K562 (cell line): ENCODE results near the gene FBXL12. TPM values are rescaled to one million over a fixed set of nuclear protein-coding genes. Genes with fewer than 3 reads are reported as not detected.

ENCODE experiments used
- ATAC-seq: fragments of 200-7000 bp; cut with Tn5 transposase; 3 replicates; pipeline ENCODE4 v1.9.1; 2020; ENCODE audit warnings: moderate library complexity
- BruUV-seq: library from RNA; stranded (reverse); fragments of 400-500 nt; replicated peaks from 2 replicates; lab custom pipeline; 2021; lab: Mats Ljungman, UMichigan
- CTCF ChIA-PET: fragments of 300-600 bp; formaldehyde crosslinking; extraction: SDS; loops from one replicate; lab custom pipeline; 2021; ENCODE audit warnings: low intra/inter-chr PET ratio; lab: Yijun Ruan, JAX
- POLR2A ChIA-PET: fragments of 300-600, 350-650 bp; sonication (Branson Sonifier 250); formaldehyde crosslinking; extraction: SDS; loops from one replicate; lab custom pipeline; 2021; ENCODE audit warnings: antibody characterized with exemption, inconsistent platforms; lab: Yijun Ruan, JAX
- DNase-seq, 4 experiments: peaks; one replicate each; pipeline versions ENCODE4 v3.0.0 to v3.0.0-alpha.2; 2011 to 2018; ENCODE audit warnings: low spot score in 3 of 4, mixed read lengths in 3 of 4; ENCODE audit errors: extremely low read depth in 1 of 4
- FAIRE-seq: peaks from 2 replicates; lab custom pipeline; 2011; peaks lifted over from hg19 to GRCh38; lab: Jason Lieb, UNC
- H2AFZ ChIP-seq: 2 replicates; pipeline ENCODE4 v1.6.0; 2011; ENCODE audit warnings: low read depth, low read length, control low read depth, inconsistent platforms
- H3K27ac ChIP-seq: fragments of 200-600 bp; 3 replicates; pipeline ENCODE4 v1.8.0; 2011; ENCODE audit warnings: low read depth, mild to moderate bottlenecking, control low read depth, inconsistent platforms, low read length, moderate library complexity, mixed read lengths; ENCODE audit errors: extremely low read depth
- H3K27me3 ChIP-seq, 2 experiments: fragments of 300-600 bp in 1 of 2; 2 replicates in 1 of 2; 3 replicates in 1 of 2; pipeline versions ENCODE4 v1.6.0 to v1.8.0; 2011; ENCODE audit warnings: inconsistent platforms in 2 of 2, low read length in 2 of 2, mild to moderate bottlenecking in 1 of 2, mixed read lengths in 1 of 2, moderate library complexity in 1 of 2; ENCODE audit not compliant: control insufficient read depth in 2 of 2, insufficient read depth in 2 of 2
- H3K36me3 ChIP-seq: fragments of 300-600 bp; 3 replicates; pipeline ENCODE4 v1.8.0; 2011; ENCODE audit warnings: mild to moderate bottlenecking, low read length, inconsistent platforms; ENCODE audit not compliant: control insufficient read depth, insufficient read depth
- H3K4me1 ChIP-seq, 2 experiments: fragments of 200-600 bp in 1 of 2; replicated peaks in 1 of 2; 2 replicates in 1 of 2; 3 replicates in 1 of 2; pipeline versions ENCODE4 v1.5.1 to v1.8.0; 2011; ENCODE audit warnings: inconsistent platforms in 2 of 2, low read length in 2 of 2, mild to moderate bottlenecking in 1 of 2, mixed read lengths in 1 of 2, moderate library complexity in 1 of 2; ENCODE audit not compliant: control insufficient read depth in 2 of 2, insufficient read depth in 2 of 2
- H3K4me2 ChIP-seq: 2 replicates; pipeline ENCODE4 v1.6.1; 2011; ENCODE audit warnings: low read length, control low read depth, inconsistent platforms, mixed read lengths; ENCODE audit not compliant: insufficient read depth
- H3K4me3 ChIP-seq: fragments of 200-600 bp; sonication (generic), shearing (Covaris generic); 2 replicates; pipeline ENCODE4 v1.5.1; 2016; ENCODE audit warnings: control low read depth, inconsistent platforms
- H3K79me2 ChIP-seq: fragments of 200-600 bp; 3 replicates; pipeline ENCODE4 v1.8.0; 2011; ENCODE audit warnings: low read length, inconsistent platforms; ENCODE audit not compliant: control insufficient read depth, insufficient read depth
- H3K9ac ChIP-seq, 2 experiments: 2 replicates each; pipeline versions ENCODE4 v1.6.0 to v1.6.1; 2011; ENCODE audit warnings: low read depth in 2 of 2, low read length in 2 of 2, control low read depth in 1 of 2, inconsistent platforms in 1 of 2, mild to moderate bottlenecking in 1 of 2, mixed read lengths in 1 of 2; ENCODE audit not compliant: insufficient read depth in 1 of 2
- H3K9me1 ChIP-seq: one replicate; pipeline ENCODE4 v1.6.0; 2011; ENCODE audit warnings: inconsistent platforms, mild to moderate bottlenecking, low read length, moderate library complexity; ENCODE audit not compliant: control insufficient read depth, insufficient read depth
- H3K9me3 ChIP-seq: replicated peaks from 2 replicates; pipeline ENCODE4 v1.5.1; 2011; ENCODE audit warnings: low read depth, low read length, inconsistent platforms; ENCODE audit not compliant: control insufficient read depth, insufficient read depth
- H4K20me1 ChIP-seq: replicated peaks from 2 replicates; pipeline ENCODE4 v1.6.1; 2011; ENCODE audit warnings: low read length, inconsistent platforms, mixed read lengths; ENCODE audit not compliant: control insufficient read depth, insufficient read depth
- CTBP1 ChIP-seq: fragments of 450-650 bp; IDR thresholded peaks from 2 replicates; pipeline ENCODE4 v1.6.1; 2016; ENCODE audit warnings: borderline replicate concordance
- NFIC ChIP-seq: fragments of 450-650 bp; IDR thresholded peaks from 2 replicates; pipeline ENCODE4 v1.6.1; 2017; ENCODE audit warnings: mild to moderate bottlenecking, inconsistent platforms
- USF1 ChIP-seq: sonication (generic); formaldehyde crosslinking; IDR thresholded peaks from 2 replicates; pipeline ENCODE4 v1.9.0; 2022; ENCODE audit warnings: mild to moderate bottlenecking, missing genetic modification reagents
- ZNF217 ChIP-seq: sonication (generic); formaldehyde crosslinking; IDR thresholded peaks from 2 replicates; pipeline ENCODE4 v1.8.0; 2022; ENCODE audit warnings: mild to moderate bottlenecking, missing genetic modification reagents
- WGBS: fragments of 100-300 bp; shearing (Covaris generic); methylation state at CpG from one replicate; pipeline ENCODE4 v1.1.6; 2016; ENCODE audit warnings: low coverage, mixed read lengths; ENCODE audit not compliant: insufficient coverage; ENCODE audit errors: missing lambda C conversion rate; 5-methylcytosine and 5-hydroxymethylcytosine counted together
- in situ Hi-C: fragments of 300-500 bp; cut with MboI; formaldehyde crosslinking; loops from 4 replicates; pipeline ENCODE4 v1.15.0; 2018; ENCODE audit warnings: inconsistent platforms, mixed read lengths
- intact Hi-C: fragments of 100-400 bp; cut with micrococcal nuclease; formaldehyde crosslinking; loops from 2 replicates; pipeline ENCODE4 v1.14.2; 2022
- polyA plus RNA-seq, 8 experiments: library from polyadenylated mRNA; depleted of rRNA in 4 of 8; stranded (reverse) in 5 of 8; unstranded in 3 of 8; fragments of >200 nt; fragmentation: Nextera tagmentation in 2 of 8; fragmentation: Illumina TruSeq in 1 of 8; extraction: Ambion mirVana in 2 of 8; extraction: Trizol in 1 of 8; gene quantifications; 2 replicates each; pipeline versions ENCODE4 v1.2.1 to v1.2.3, GENCODE V29; 2011 to 2014; ENCODE audit warnings: inconsistent platforms in 1 of 8, missing spikeins in 1 of 8
- total RNA-seq, 7 experiments: library from RNA; depleted of rRNA in 6 of 7; stranded (reverse); fragments of >200 nt in 6 of 7; fragmentation: Illumina TruSeq in 2 of 7; extraction: Trizol in 2 of 7; gene quantifications; 2 replicates each; pipeline versions ENCODE4 v1.2.1 to v1.2.3, GENCODE V29; 2011 to 2021; ENCODE audit warnings: low replicate concordance in 1 of 7

Gene FBXL12
- total and polyA plus RNA-seq, 9 of the 15 experiments (the other 6 are each of a cell fraction or from before 2014, with no cell fraction given), result 2.7 to 40.5 (median 26.5) TPM

- intact Hi-C loops (no loop called here), in situ Hi-C loops (no loop called here)
- no TSS peak for BruUV-seq
- H3K9ac ChIP-seq, result peak overlapping the region in 1 of 2 experiments; percentile 58; a peak in 1 of 4 replicates
- no peaks in the 10 kb centered on the region for H3K27me3 ChIP-seq
- no peak overlapping the region for H3K4me2 ChIP-seq
- no peaks in the 10 kb centered on the region; the same call in 2 of the 3 replicates for H3K79me2 ChIP-seq
- TF ChIP-seq ZNF217 (CRISPR knock-in tag), result no peak
- no peak for TF ChIP-seq USF1
- peak; percentile 42; the same call in 1 of the 2 replicates for TF ChIP-seq NFIC
- TF ChIP-seq CTBP1, result no peak
- peaks cover 9% of the 10 kb centered on the region for H3K9me1 ChIP-seq
- ATAC-seq (no peak), DNase-seq (no peak), FAIRE-seq (no peak)
- H3K4me3 ChIP-seq, result no peak overlapping the region
- peaks cover 0 to 34% of the 10 kb centered on the region in 2 experiments; a peak in 3 of 5 replicates for H3K4me1 ChIP-seq
- H2AFZ ChIP-seq, result no peak overlapping the region
- peaks cover 93% of the 10 kb centered on the region; the same call in 2 of the 3 replicates for H3K36me3 ChIP-seq
- 0 out of 2 replicates have a peak, but pooled peaks cover 5% of the 10 kb centered on the region for H4K20me1 ChIP-seq
- CTCF ChIA-PET, result no interaction called here
- no peaks in the 10 kb centered on the region for H3K9me3 ChIP-seq
- 91% methylated on average over 9 of the region's 9 CpGs for WGBS
- no peak overlapping the region for H3K27ac ChIP-seq
- POLR2A ChIA-PET, result interaction anchor here (0.7 kb wide), 1 partner anchor 37 kb away, joined by 3 read pairs; no protein-coding TSS in a partner anchor
Observed at GRCh38 chr19:9842834-9843625, 24.2 kb upstream of the FBXL12 start.
